ENCODE measurements around the gene KMT2C.
"Not testable (repeated sequence)": the region's sequence is repeated elsewhere in the genome, so short reads cannot be mapped to it uniquely, and the experiment has no call there.

KMT2C gene

DNA sequence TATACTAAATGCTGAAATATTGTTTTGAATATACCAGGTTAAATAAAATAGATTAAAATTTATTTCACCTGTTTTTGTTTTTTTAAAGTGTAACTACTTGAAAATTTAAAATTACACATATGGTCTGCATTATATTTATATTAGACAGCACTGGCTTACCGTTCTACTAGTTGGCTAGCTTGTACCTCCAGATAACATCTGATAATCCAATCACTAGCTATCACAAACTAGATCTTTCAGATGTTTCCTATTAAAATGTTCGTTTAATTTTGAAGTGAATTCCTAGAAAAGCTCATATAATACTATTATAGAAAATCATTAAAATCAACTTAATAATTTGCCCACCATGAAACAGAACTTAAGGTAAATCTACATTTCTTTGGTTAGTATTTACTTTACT lies 190.4 kb downstream of the KMT2C start:
- not testable (repeated sequence) for H3K79me2 ChIP-seq (ENCODE audit: insufficient read depth, low read length); H3K9ac ChIP-seq (ENCODE audit: low read depth, low read length); DNase-seq; H3K27ac ChIP-seq (ENCODE audit: low read length); ATAC-seq (ENCODE audit: insufficient read depth, low read depth); H2AFZ ChIP-seq (ENCODE audit: low read depth, low read length); H3K4me1 ChIP-seq (ENCODE audit: insufficient read depth, low read length); H3K27me3 ChIP-seq (ENCODE audit: insufficient read depth, low read length, poor library complexity); H3K4me3 ChIP-seq (ENCODE audit: low read depth in 1 of 2, low read length in 2 of 2); H3K4me2 ChIP-seq (ENCODE audit: insufficient read depth, low read length); H4K20me1 ChIP-seq (ENCODE audit: insufficient read depth, low read length); H3K9me3 ChIP-seq (ENCODE audit: insufficient read depth, low read length, severe bottlenecking)
- H3K36me3 ChIP-seq (ENCODE audit: insufficient read depth, low read length) = peaks cover 18% of the 10 kb centered on the region; the same call in 1 of the 2 replicates

DNA sequence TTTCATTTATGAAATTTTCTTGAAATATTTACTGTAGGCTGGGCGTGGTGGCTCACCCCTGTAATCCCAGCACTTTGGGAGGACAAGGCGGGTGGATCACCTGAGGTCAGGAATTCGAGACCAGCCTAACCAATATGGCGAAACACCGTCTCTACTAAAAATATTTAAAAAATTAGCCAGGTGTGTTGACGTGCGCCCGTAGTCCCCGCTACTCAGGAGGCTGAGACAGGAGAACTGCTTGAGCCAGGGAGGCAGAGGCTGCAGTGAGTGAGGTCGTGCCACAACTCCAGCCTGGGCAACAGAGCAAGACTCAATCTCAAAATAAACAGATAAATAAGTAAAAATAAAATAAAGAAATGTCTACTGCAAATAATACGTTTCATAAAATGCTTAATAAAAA lies 192.3 kb downstream of the KMT2C start:
- not testable (repeated sequence) for H3K27ac ChIP-seq (ENCODE audit: low read length); H2AFZ ChIP-seq (ENCODE audit: low read depth, low read length); H3K4me1 ChIP-seq (ENCODE audit: insufficient read depth, low read length); H3K79me2 ChIP-seq (ENCODE audit: insufficient read depth, low read length); H3K4me2 ChIP-seq (ENCODE audit: insufficient read depth, low read length); H3K27me3 ChIP-seq (ENCODE audit: insufficient read depth, low read length, poor library complexity); H3K4me3 ChIP-seq (ENCODE audit: low read depth in 1 of 2, low read length in 2 of 2); H3K9me3 ChIP-seq (ENCODE audit: insufficient read depth, low read length, severe bottlenecking); DNase-seq; ATAC-seq (ENCODE audit: insufficient read depth, low read depth); H3K9ac ChIP-seq (ENCODE audit: low read depth, low read length); H4K20me1 ChIP-seq (ENCODE audit: insufficient read depth, low read length)
- peaks cover 11% of the 10 kb centered on the region; the same call in 1 of the 2 replicates for H3K36me3 ChIP-seq (ENCODE audit: insufficient read depth, low read length)

DNA sequence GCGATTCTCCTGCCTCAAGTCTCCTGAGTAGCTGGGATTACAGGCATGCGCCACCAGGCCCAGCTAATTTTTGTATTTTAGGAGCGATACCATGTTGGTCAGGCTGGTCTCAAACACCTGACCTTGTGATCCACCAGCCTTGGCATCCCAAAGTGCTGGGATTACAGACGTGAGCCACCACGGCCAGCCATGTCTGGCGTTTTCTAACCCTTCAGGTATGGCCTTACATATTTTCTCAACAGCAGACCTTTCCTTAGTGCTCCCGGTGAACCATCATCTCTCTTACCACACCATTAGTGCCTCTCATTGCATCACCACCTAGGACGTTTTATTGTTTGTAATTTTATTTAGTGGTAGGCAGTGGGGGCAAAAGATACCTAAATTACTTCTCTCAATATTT lies 194.5 kb downstream of the KMT2C start:
- H3K27ac ChIP-seq (ENCODE audit: low read length); H3K4me3 ChIP-seq (ENCODE audit: low read depth in 1 of 2, low read length in 2 of 2); H3K4me2 ChIP-seq (ENCODE audit: insufficient read depth, low read length); DNase-seq; H3K9ac ChIP-seq (ENCODE audit: low read depth, low read length); H3K4me1 ChIP-seq (ENCODE audit: insufficient read depth, low read length); H3K27me3 ChIP-seq (ENCODE audit: insufficient read depth, low read length, poor library complexity); H3K36me3 ChIP-seq (ENCODE audit: insufficient read depth, low read length); ATAC-seq (ENCODE audit: insufficient read depth, low read depth); H3K9me3 ChIP-seq (ENCODE audit: insufficient read depth, low read length, severe bottlenecking); H4K20me1 ChIP-seq (ENCODE audit: insufficient read depth, low read length); H3K79me2 ChIP-seq (ENCODE audit: insufficient read depth, low read length); H2AFZ ChIP-seq (ENCODE audit: low read depth, low read length): not testable (repeated sequence)

- H3K79me2 ChIP-seq (ENCODE audit: insufficient read depth, low read length); H3K4me2 ChIP-seq (ENCODE audit: insufficient read depth, low read length); H3K27ac ChIP-seq (ENCODE audit: low read length); H3K4me3 ChIP-seq (ENCODE audit: low read depth in 1 of 2, low read length in 2 of 2); H4K20me1 ChIP-seq (ENCODE audit: insufficient read depth, low read length); H3K36me3 ChIP-seq (ENCODE audit: insufficient read depth, low read length); H3K9me3 ChIP-seq (ENCODE audit: insufficient read depth, low read length, severe bottlenecking); H3K4me1 ChIP-seq (ENCODE audit: insufficient read depth, low read length); H3K27me3 ChIP-seq (ENCODE audit: insufficient read depth, low read length, poor library complexity); H3K9ac ChIP-seq (ENCODE audit: low read depth, low read length); H2AFZ ChIP-seq (ENCODE audit: low read depth, low read length); DNase-seq; ATAC-seq (ENCODE audit: insufficient read depth, low read depth): not testable (repeated sequence)
Measured at GRCh38 chr7:152236306-152236705, 199.5 kb downstream of the KMT2C start.

- H2AFZ ChIP-seq (ENCODE audit: low read depth, low read length); H3K4me2 ChIP-seq (ENCODE audit: insufficient read depth, low read length); H3K79me2 ChIP-seq (ENCODE audit: insufficient read depth, low read length); H3K27me3 ChIP-seq (ENCODE audit: insufficient read depth, low read length, poor library complexity); DNase-seq; H3K27ac ChIP-seq (ENCODE audit: low read length); ATAC-seq (ENCODE audit: insufficient read depth, low read depth); H3K4me1 ChIP-seq (ENCODE audit: insufficient read depth, low read length); H3K9me3 ChIP-seq (ENCODE audit: insufficient read depth, low read length, severe bottlenecking); H4K20me1 ChIP-seq (ENCODE audit: insufficient read depth, low read length); H3K9ac ChIP-seq (ENCODE audit: low read depth, low read length); H3K4me3 ChIP-seq (ENCODE audit: low read depth in 1 of 2, low read length in 2 of 2): not testable (repeated sequence)
- H3K36me3 ChIP-seq (ENCODE audit: insufficient read depth, low read length) = peaks cover 11% of the 10 kb centered on the region; the same call in 1 of the 2 replicates
Measured at GRCh38 chr7:152234421-152234820, 201.4 kb downstream of the KMT2C start.

GRCh38 chr7:152231089-152231488 lies 204.7 kb downstream of the KMT2C start:
- Histone ChIP-seq H3K27me3 (ENCODE audit: insufficient read depth, low read length, poor library complexity) (no peaks in the 10 kb centered on the region), H3K36me3 (ENCODE audit: insufficient read depth, low read length) (peaks cover 30% of the 10 kb centered on the region; the same call in 1 of the 2 replicates), H3K4me2 (ENCODE audit: insufficient read depth, low read length) (no peak overlapping the region), H3K9me3 (ENCODE audit: insufficient read depth, low read length, severe bottlenecking) (no peaks in the 10 kb centered on the region), H3K4me3 (ENCODE audit: low read depth in 1 of 2, low read length in 2 of 2) (no peak overlapping the region), H3K9ac (ENCODE audit: low read depth, low read length) (no peak overlapping the region), H2AFZ (ENCODE audit: low read depth, low read length) (no peak overlapping the region), H4K20me1 (ENCODE audit: insufficient read depth, low read length) (no peaks in the 10 kb centered on the region), H3K79me2 (ENCODE audit: insufficient read depth, low read length) (no peaks in the 10 kb centered on the region), H3K4me1 (ENCODE audit: insufficient read depth, low read length) (no peaks in the 10 kb centered on the region), H3K27ac (ENCODE audit: low read length) (no peak overlapping the region)
- ATAC-seq (ENCODE audit: insufficient read depth, low read depth) (no peak), DNase-seq (no peak)
- TF ChIP-seq CTCF (IDR thresholded peaks at IDR 0.05; ENCODE audit: borderline replicate concordance, extremely low read depth, low read length, poor library complexity, severe bottlenecking) (no peak), EZH2 (IDR thresholded peaks at IDR 0.05; ENCODE audit: borderline replicate concordance, low read depth, low read length, severe bottlenecking) (no peak)

DNA sequence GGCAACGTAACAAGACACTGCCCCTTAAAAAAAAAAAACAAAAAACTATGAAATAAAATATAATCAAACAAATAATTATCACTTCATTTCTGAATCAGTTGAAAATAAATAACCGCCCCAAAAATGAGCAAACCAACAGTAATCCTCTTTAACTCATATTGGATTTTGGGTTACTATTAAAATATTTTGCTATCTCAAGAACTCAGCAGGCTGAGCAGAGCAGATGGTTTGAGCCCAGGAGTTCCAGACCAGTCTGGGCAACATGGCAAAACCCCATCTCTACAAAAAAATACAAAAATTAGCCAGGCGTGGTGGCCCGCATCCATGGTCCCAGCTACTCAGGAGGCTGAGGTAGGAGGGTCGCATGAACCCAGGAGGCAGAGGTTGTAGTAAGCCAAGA lies 216.2 kb downstream of the KMT2C start:
- H2AFZ ChIP-seq (ENCODE audit: low read depth, low read length); ATAC-seq (ENCODE audit: insufficient read depth, low read depth); H3K4me2 ChIP-seq (ENCODE audit: insufficient read depth, low read length); DNase-seq; H3K9me3 ChIP-seq (ENCODE audit: insufficient read depth, low read length, severe bottlenecking); H3K4me1 ChIP-seq (ENCODE audit: insufficient read depth, low read length); H3K27me3 ChIP-seq (ENCODE audit: insufficient read depth, low read length, poor library complexity); H3K79me2 ChIP-seq (ENCODE audit: insufficient read depth, low read length); H3K27ac ChIP-seq (ENCODE audit: low read length); H3K9ac ChIP-seq (ENCODE audit: low read depth, low read length); H3K4me3 ChIP-seq (ENCODE audit: low read depth in 1 of 2, low read length in 2 of 2); H4K20me1 ChIP-seq (ENCODE audit: insufficient read depth, low read length): not testable (repeated sequence)
- H3K36me3 ChIP-seq (ENCODE audit: insufficient read depth, low read length) = peaks cover 26% of the 10 kb centered on the region; the same call in 1 of the 2 replicates

Measured in DND-41 (cell line).